ENCODE results near the gene RPL39.

GRCh38 chrX:119757979-119758730, 33.3 kb downstream of the RPL39 start, which contains the start of gene SOWAHD:
- no peak for TF ChIP-seq POLR2A (IDR thresholded peaks at IDR 0.05; ENCODE audit: low read length)
- TF ChIP-seq GATA1 (IDR thresholded peaks at IDR 0.05; ENCODE audit: low read depth, low read length) = no peak

Data from erythroblast (primary cell).